OCI-LY7 (cell line): ENCODE measurements around the gene ABCG4.

ENCODE experiments used
- EZH2phosphoT487 ChIP-seq: fragments of 200-600 bp; sonication (generic); IDR thresholded peaks from 2 replicates; pipeline ENCODE4 v1.6.1; 2018; ENCODE audit warnings: low read depth, borderline replicate concordance, mild to moderate bottlenecking, mixed run types, antibody characterized with exemption, low read length, moderate library complexity, mixed read lengths
- TF ChIP-seq, protein P1 (sequence below): fragments of 200-600 bp; sonication (generic); conservative IDR thresholded peaks from 2 replicates; pipeline ENCODE4 v1.5.1; 2014; ENCODE audit warnings: mild to moderate bottlenecking, antibody characterized with exemption, low read length, moderate library complexity, mixed read lengths

DNA sequence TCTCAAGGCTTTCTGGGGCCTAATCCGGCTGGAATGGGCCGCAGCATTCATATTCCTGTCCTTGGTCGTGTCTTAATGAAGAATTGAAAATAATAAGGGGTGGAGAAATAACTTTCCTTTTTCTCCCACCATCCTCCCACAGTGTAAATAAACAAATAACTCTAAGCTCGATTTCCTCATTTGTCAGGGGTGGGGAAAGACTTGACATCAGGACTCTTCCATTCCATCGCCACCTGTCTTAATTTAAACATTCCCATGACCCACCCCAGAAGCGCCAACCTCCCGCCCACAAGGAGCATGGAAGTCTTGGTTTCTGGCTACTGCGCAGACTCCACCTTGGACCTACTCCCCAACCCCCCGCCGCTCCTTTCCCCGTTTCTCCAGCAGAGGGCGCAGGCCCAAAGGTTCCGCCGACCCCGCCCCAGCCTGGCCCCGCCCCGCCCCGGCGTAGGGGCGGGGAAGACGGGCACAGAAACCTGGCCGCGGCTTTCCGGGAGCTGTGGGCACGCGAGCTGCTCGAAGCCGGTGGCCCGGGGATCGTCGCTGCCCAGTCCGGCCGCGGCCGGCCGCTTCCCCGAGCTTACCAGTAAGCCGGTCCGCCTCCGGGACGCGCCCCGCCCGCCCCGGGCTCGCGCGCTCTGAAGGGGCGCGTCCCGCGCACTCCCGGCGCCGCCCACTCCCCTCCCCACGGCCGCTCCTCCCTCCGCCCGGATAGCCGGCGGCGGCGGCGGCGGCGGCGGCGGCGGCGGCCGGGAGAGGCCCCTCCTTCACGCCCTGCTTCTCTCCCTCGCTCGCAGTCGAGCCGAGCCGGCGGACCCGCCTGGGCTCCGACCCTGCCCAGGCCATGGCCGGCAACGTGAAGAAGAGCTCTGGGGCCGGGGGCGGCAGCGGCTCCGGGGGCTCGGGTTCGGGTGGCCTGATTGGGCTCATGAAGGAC is 57.0 kb downstream of the ABCG4 start, which contains the start of gene CBL:
- TF ChIP-seq, protein P1, sequence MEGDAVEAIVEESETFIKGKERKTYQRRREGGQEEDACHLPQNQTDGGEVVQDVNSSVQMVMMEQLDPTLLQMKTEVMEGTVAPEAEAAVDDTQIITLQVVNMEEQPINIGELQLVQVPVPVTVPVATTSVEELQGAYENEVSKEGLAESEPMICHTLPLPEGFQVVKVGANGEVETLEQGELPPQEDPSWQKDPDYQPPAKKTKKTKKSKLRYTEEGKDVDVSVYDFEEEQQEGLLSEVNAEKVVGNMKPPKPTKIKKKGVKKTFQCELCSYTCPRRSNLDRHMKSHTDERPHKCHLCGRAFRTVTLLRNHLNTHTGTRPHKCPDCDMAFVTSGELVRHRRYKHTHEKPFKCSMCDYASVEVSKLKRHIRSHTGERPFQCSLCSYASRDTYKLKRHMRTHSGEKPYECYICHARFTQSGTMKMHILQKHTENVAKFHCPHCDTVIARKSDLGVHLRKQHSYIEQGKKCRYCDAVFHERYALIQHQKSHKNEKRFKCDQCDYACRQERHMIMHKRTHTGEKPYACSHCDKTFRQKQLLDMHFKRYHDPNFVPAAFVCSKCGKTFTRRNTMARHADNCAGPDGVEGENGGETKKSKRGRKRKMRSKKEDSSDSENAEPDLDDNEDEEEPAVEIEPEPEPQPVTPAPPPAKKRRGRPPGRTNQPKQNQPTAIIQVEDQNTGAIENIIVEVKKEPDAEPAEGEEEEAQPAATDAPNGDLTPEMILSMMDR = peak; percentile 89
- TF ChIP-seq EZH2phosphoT487 = no peak
